Left colon (tissue), 2 donors: ENCODE results near the gene TMEM140. TPM values are rescaled to one million over a fixed set of nuclear protein-coding genes. Genes with fewer than 3 reads are reported as not detected.
"Not testable (repeated sequence)": the region's sequence is repeated elsewhere in the genome, so short reads cannot be mapped to it uniquely, and the experiment has no call there.

Experiments
- ATAC-seq: fragments of 200-7000 bp; cut with Tn5 transposase; one replicate; pipeline ENCODE4 v1.9.1; 2020; ENCODE audit warnings: mild to moderate bottlenecking, moderate library complexity
- DNase-seq, 2 donors: peaks; one replicate each; pipeline ENCODE4 v3.0.0-alpha.2; 2020
- intact Hi-C, 2 donors: fragments of 100-400 bp; cut with DNase I in 1 of 2; cut with micrococcal nuclease in 1 of 2; formaldehyde crosslinking; loops; one replicate each; pipeline versions ENCODE4 v1.11.2 to v1.14.0; 2022; cut with DNase I, micrococcal nuclease
- total RNA-seq, 2 donors: library from RNA; stranded (reverse); fragmentation: NEBNext Ultra II Directional; extraction: Animal tissue kit (Norgen Biotek cat#: 25700); gene quantifications; one replicate each; pipeline ENCODE4 v1.2.1, GENCODE V29; 2021
- donor health status: DM: no; HTN: no; CAD: no.
- donor health status: DM: yes; HTN: yes; CAD: no.

Gene TMEM140
- total RNA-seq, 2 donors from 2014 or later = 7.4 to 18.3 TPM

DNA sequence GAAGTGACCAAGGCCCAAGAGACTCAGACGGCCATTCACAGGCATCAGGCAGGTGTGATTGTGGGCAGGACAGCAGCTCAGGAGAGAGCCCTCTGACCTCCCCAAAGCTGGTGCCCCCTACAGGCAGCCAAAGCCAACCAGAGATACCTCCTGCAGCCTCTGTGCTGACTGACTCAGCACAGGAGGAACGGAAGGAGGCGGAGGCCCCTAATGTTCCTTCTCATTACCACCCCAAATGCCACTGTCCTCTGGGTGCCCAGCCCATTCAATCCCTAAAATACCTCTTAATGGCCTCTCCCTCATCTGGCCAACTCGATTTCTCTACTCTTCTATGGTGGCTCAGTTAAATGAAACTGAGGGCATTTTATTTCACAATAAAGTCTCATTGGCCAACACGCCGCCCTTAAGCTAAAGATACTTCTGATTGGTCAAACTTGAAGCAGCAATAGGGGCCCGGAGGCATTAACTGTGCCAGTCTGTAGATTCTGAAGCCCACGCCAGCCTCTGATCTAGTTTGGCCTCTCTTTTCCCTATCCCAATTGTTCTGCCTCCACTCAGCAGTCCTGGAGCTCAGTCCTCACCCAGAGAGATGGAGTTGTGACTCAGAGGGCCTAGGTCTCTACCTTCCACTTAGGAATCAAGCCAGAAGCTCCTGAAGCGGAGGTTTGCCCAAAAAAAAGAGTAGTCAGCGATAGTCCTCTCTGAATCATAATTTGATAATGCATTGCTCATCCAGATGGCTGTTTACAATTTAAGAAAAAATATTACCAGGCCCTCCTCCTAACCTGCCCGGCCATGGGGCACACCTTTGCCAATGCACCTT lies 21.5 kb downstream of the TMEM140 start:
- DNase-seq = peak; percentile 62 to 64
- ATAC-seq = peak; percentile 27
- intact Hi-C loops = loop anchor here in 1 of 2 donors (5.0 kb wide), 1 partner anchor 177 kb away; no protein-coding TSS in a partner anchor

- DNase-seq (no peak), ATAC-seq (no peak)
- intact Hi-C loops = loop anchor here in 1 of 2 donors (5.0 kb wide), 1 partner anchor 178 kb away; no protein-coding TSS in a partner anchor
These were observed 22.0 kb downstream of the TMEM140 start for GRCh38 chr7:135169964-135170273.

- peak; percentile 95 to 98 for DNase-seq
- ATAC-seq = peak; percentile 94
- intact Hi-C loops = no loop called here
These were observed 22.6 kb downstream of the TMEM140 start, which contains the start of gene CYREN for GRCh38 chr7:135170274-135170997. Gene CYREN, minus strand, starts transcription at chr7:135170707. Its CDS starts 1,785 bp downstream, at chr7:135168922.

DNA sequence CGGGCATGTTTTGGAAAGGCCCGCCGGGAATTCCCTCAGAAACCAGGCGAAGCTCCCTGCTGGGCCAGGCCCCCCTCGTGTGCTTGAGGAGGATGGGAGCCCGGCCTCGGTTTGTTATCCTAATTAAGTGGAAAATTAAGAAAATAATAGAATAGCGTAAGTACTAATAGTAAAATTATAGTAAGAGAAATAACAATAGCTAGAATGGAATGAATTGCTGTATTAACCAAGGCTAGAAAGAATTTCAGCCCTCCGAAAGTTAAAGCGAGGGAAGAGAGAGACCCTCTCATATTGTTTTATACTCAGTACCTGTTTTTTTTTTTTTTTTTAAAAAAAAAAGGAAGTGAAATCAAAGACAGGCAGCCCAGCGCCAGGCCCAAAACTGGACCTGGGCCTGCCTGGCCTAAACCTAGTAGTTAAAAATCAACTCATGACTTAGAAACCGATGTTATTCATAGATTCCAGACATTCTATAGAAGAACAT lies 23.2 kb downstream of the TMEM140 start:
- DNase-seq, intact Hi-C loops, ATAC-seq: not testable (repeated sequence)

GRCh38 chr7:135171581-135172291 lies 23.9 kb downstream of the TMEM140 start:
- peak in 1 of 2 donors; percentile 42 for DNase-seq
- intact Hi-C loops, ATAC-seq: not testable (repeated sequence)

- DNase-seq, intact Hi-C loops, ATAC-seq: not testable (repeated sequence)
These were observed 26.0 kb downstream of the TMEM140 start for GRCh38 chr7:135173916-135174315.

GRCh38 chr7:135174941-135175340 lies 27.1 kb downstream of the TMEM140 start:
- DNase-seq (no peak), ATAC-seq (no peak)
- intact Hi-C loops = no loop called here

DNA sequence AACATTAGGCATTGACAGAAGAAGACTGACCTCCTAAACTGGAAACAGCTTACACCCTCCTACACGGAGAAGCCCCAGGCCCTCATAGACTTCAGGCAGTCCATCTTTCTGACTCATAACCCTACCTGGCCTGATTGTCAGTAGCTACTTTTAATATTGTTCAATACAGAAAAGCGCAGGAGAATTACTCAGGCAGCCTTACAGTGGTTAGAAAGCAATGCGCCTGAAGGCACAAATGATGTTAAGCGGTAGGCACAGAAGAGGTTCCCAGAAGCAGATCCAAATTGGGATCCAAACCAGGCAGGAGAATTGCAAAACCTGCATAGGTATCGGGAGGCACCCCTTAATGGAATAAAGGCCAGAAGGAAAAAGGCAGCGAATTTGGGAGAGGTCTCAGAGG lies 28.1 kb downstream of the TMEM140 start:
- ATAC-seq (no peak), DNase-seq (no peak)
- intact Hi-C loops = no loop called here

- DNase-seq (no peak), ATAC-seq (no peak)
- intact Hi-C loops = no loop called here
These were observed 29.3 kb downstream of the TMEM140 start for GRCh38 chr7:135177028-135177696.

GRCh38 chr7:135178364-135178763 lies 30.5 kb downstream of the TMEM140 start:
- intact Hi-C loops = no loop called here
- no peak for ATAC-seq
- DNase-seq = no peak

- ATAC-seq (no peak), DNase-seq (no peak)
- intact Hi-C loops = no loop called here
These were observed 31.6 kb downstream of the TMEM140 start for GRCh38 chr7:135179321-135179925.

DNA sequence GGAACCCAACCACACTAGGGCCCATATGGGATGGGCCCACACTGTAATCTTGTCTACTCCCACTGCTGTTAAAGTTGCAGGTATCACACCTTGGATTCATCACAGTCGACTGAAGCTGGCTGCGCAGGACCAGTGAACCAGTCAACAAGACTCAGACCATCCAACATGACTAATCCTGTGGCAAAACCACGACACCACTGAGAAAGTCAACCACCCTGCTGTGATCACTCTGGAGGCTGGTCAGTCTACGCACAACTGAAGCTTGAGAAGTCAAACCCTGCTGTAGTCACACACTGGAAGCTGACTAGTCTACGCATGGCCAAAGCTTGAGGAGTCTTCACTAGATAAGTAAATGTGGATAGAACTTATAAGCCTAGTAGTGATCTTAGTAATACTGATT lies 32.2 kb downstream of the TMEM140 start:
- no peak for DNase-seq
- no peak for ATAC-seq
- intact Hi-C loops = loop anchor here in 1 of 2 donors (10.0 kb wide), 1 partner anchor 505 kb away; no protein-coding TSS in a partner anchor

- no peak for DNase-seq
- intact Hi-C loops = loop anchor here in 1 of 2 donors (10.0 kb wide), 1 partner anchor 507 kb away; no protein-coding TSS in a partner anchor
- no peak for ATAC-seq
These were observed 33.5 kb downstream of the TMEM140 start for GRCh38 chr7:135181261-135181928.

DNA sequence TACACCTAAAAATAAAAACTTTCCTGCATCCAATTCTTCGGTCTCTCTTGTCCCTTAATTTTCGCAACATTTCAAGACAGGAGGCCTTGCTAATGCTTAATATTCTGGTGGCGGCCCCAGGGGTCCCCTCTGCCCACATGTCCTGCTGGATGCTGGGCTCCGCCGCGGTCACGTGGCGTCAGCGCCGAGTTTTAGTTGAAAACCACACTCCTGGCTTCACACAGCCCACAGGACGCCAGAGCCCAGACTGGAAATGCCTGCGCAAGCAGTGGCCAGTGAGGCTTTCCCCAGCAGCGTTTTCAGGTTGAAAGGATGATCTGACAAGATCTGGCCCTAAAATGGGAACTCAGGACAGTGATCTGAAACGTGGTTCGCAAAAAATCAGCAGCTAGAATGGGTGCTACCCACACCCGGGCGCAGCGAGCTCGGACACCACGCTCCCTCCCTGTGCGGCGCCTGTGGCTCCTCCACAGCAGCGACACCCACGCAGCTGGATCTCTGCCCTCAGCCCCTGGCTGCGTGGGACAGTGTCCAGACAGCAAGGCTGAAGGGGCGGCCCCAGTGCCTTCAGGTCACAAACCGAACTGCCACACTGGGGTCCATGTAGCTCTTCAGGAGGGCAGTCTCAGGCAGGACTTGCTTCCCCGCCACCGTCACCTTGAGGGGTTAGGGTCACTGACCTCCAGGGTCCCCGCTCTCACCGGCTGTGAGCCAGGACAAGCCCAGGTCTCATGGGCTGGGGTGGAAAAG lies 34.2 kb downstream of the TMEM140 start:
- intact Hi-C loops = loop anchor here in 1 of 2 donors (10.0 kb wide), 1 partner anchor 507 kb away; no protein-coding TSS in a partner anchor
- ATAC-seq = no peak
- DNase-seq = no peak

DNA sequence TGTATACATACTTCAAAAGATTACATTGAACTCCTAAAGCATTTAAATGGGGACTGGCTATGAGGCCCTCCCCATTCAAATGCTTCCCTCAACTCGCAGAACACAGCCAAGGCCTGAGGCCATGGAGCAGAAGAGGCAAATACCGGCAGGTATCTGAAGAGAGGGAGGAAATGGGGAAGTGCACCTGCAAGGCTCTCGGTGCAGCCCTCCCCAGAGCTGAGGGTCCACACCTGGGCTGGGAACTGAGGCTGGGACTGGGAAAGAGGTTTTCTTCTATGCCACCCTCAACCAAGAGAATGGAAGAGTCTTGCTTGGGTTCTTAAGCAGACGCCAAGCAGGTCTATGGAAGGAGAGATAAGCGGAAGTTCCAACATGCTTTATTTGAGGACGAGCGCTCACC lies 35.6 kb downstream of the TMEM140 start:
- intact Hi-C loops = loop anchor here in 1 of 2 donors (10.0 kb wide), 1 partner anchor 509 kb away; no protein-coding TSS in a partner anchor
- no peak for ATAC-seq
- DNase-seq = no peak

DNA sequence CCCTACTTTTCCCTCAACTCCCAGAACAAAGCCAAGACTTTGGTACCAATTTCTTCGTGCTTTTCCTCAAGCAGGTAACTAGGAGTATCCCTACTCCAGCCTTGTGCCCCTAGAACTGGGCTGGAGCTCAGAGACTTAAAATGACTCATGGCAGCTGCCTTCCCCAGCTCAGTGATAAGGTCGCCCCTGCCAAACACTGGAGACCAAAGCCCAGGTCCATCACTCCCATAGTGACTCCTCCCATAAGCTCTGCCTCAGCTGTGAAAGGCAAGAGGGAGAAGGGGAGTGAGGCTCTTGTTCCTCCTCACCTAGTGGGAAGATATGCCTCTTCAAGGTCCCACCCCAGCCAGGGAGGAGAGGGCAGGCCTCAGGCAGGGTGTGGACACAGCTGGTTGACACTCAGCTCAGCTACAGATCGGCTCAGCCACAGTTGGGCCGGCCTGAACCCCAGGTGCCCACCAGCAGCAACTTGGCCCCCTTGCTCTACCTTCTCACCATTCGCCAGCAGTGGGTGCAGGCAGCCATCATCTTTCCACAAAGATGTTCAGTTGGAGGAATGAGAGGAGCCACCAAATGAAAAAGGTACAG lies 36.5 kb downstream of the TMEM140 start:
- no peak for ATAC-seq
- no peak for DNase-seq
- intact Hi-C loops = loop anchor here in 1 of 2 donors (10.0 kb wide), 1 partner anchor 510 kb away; no protein-coding TSS in a partner anchor
